HepG2 (cell line): Measurements from ENCODE around the gene FUCA2. TPM values are rescaled to one million over a fixed set of nuclear protein-coding genes. Genes with fewer than 3 reads are reported as not detected.
A peak's percentile ranks its signal among the peaks of the same experiment; 100 is the strongest.

ENCODE experiments used
- ARNTL ChIP-seq: sonication (generic); formaldehyde crosslinking; IDR thresholded peaks from 2 replicates; pipeline ENCODE4 v1.4.0; 2020; ENCODE audit warnings: mild to moderate bottlenecking, missing genetic modification reagents
- ATAD3A ChIP-seq: sonication (generic); formaldehyde crosslinking; IDR thresholded peaks from 2 replicates; pipeline ENCODE4 v1.4.0; 2020; ENCODE audit warnings: missing genetic modification reagents
- CSRNP1 ChIP-seq: sonication (generic); formaldehyde crosslinking; IDR thresholded peaks from 2 replicates; pipeline ENCODE4 v1.8.1; 2023; ENCODE audit warnings: mild to moderate bottlenecking, missing genetic modification reagents
- FOXP4 ChIP-seq: sonication (generic); formaldehyde crosslinking; IDR thresholded peaks from 2 replicates; pipeline ENCODE4 v1.4.0; 2020; ENCODE audit warnings: missing genetic modification reagents
- HNRNPUL1 ChIP-seq: fragments of 200-400 bp; formaldehyde crosslinking; IDR thresholded peaks from 2 replicates; pipeline ENCODE4 v1.6.1; 2017; ENCODE audit warnings: low read depth, mild to moderate bottlenecking, low read length, moderate library complexity
- JDP2 ChIP-seq: sonication (generic); formaldehyde crosslinking; IDR thresholded peaks from 2 replicates; pipeline ENCODE4 v1.8.1; 2022; ENCODE audit warnings: missing genetic modification reagents, borderline replicate concordance
- KDM1A ChIP-seq: IDR thresholded peaks from 2 replicates; pipeline ENCODE4 v1.6.1; 2016; ENCODE audit warnings: missing compliant biosample characterization
- KLF11 ChIP-seq: IDR thresholded peaks from 2 replicates; pipeline ENCODE4 v1.6.1; 2016; ENCODE audit warnings: missing compliant biosample characterization
- MXD1 ChIP-seq: sonication (generic); formaldehyde crosslinking; IDR thresholded peaks from 2 replicates; pipeline ENCODE4 v1.4.0; 2020; ENCODE audit warnings: mild to moderate bottlenecking, missing genetic modification reagents
- PAWR ChIP-seq: sonication (generic); formaldehyde crosslinking; IDR thresholded peaks from 2 replicates; pipeline ENCODE4 v1.4.0; 2020; ENCODE audit warnings: missing genetic modification reagents, mild to moderate bottlenecking, borderline replicate concordance
- POLR2G ChIP-seq: fragments of 200-400 bp; formaldehyde crosslinking; IDR thresholded peaks from 2 replicates; pipeline ENCODE4 v1.6.1; 2018; ENCODE audit warnings: mild to moderate bottlenecking, low read depth, low read length, moderate library complexity
- REPIN1 ChIP-seq: sonication (generic); formaldehyde crosslinking; IDR thresholded peaks from 2 replicates; pipeline ENCODE4 v1.8.0; 2022; ENCODE audit warnings: missing genetic modification reagents, low read depth, mild to moderate bottlenecking, borderline replicate concordance
- SALL1 ChIP-seq: sonication (generic); formaldehyde crosslinking; IDR thresholded peaks from 2 replicates; pipeline ENCODE4 v1.8.0; 2022; ENCODE audit warnings: mild to moderate bottlenecking, missing genetic modification reagents
- SATB2 ChIP-seq: sonication (generic); formaldehyde crosslinking; IDR thresholded peaks from 2 replicates; pipeline ENCODE4 v1.5.0; 2020; ENCODE audit warnings: missing genetic modification reagents
- SMARCC2 ChIP-seq: fragments of 450-650 bp; IDR thresholded peaks from 2 replicates; pipeline ENCODE4 v1.6.1; 2017; ENCODE audit warnings: antibody characterized with exemption, mild to moderate bottlenecking
- XRCC5 ChIP-seq: fragments of 200-400 bp; formaldehyde crosslinking; optimal IDR thresholded peaks from 2 replicates; pipeline ENCODE3; 2017; ENCODE audit warnings: mild to moderate bottlenecking, low read length
- YEATS2 ChIP-seq: sonication (generic); formaldehyde crosslinking; IDR thresholded peaks from 2 replicates; pipeline ENCODE4 v1.4.0; 2020; ENCODE audit warnings: missing genetic modification reagents, borderline replicate concordance
- ZBTB20 ChIP-seq: sonication (generic); formaldehyde crosslinking; IDR thresholded peaks from 2 replicates; pipeline ENCODE4 v1.8.1; 2023; ENCODE audit warnings: missing genetic modification reagents, low read depth, mild to moderate bottlenecking, borderline replicate concordance
- ZBTB46 ChIP-seq: sonication (generic); formaldehyde crosslinking; IDR thresholded peaks from 2 replicates; pipeline ENCODE4 v1.4.0; 2020; ENCODE audit warnings: mild to moderate bottlenecking, missing genetic modification reagents, borderline replicate concordance
- ZNF354B ChIP-seq: sonication (generic); formaldehyde crosslinking; IDR thresholded peaks from 2 replicates; pipeline ENCODE4 v1.8.0; 2022; ENCODE audit warnings: mild to moderate bottlenecking, missing genetic modification reagents
- ZNF550 ChIP-seq: sonication (generic); formaldehyde crosslinking; IDR thresholded peaks from 2 replicates; pipeline ENCODE4 v1.4.0; 2020; ENCODE audit warnings: mild to moderate bottlenecking, missing genetic modification reagents, borderline replicate concordance
- ZNF577 ChIP-seq: sonication (generic); formaldehyde crosslinking; IDR thresholded peaks from 2 replicates; pipeline ENCODE4 v1.4.0; 2020; ENCODE audit warnings: mild to moderate bottlenecking, low read depth, missing genetic modification reagents, borderline replicate concordance
- ZNF879 ChIP-seq: sonication (generic); formaldehyde crosslinking; IDR thresholded peaks from 2 replicates; pipeline ENCODE4 v1.8.1; 2023; ENCODE audit warnings: missing genetic modification reagents
- ZZZ3 ChIP-seq: sonication (generic); formaldehyde crosslinking; IDR thresholded peaks from 2 replicates; pipeline ENCODE4 v1.4.0; 2020; ENCODE audit warnings: missing genetic modification reagents, mild to moderate bottlenecking, borderline replicate concordance
- polyA plus RNA-seq, 8 experiments: library from polyadenylated mRNA; depleted of rRNA in 3 of 8; stranded (reverse) in 7 of 8; unstranded in 1 of 8; fragments of >200 nt; fragmentation: Illumina TruSeq in 4 of 8; extraction: Trizol in 4 of 8; gene quantifications; 2 replicates each; pipeline versions ENCODE4 v1.2.1 to v1.2.3, GENCODE V29; 2011 to 2016; ENCODE audit warnings: low read depth in 4 of 8, missing spikeins in 1 of 8, mixed read lengths in 1 of 8; ENCODE audit not compliant: insufficient read depth in 1 of 8
- total RNA-seq, 5 experiments: library from RNA; depleted of rRNA; stranded (reverse); fragments of >200 nt; fragmentation: Illumina TruSeq; extraction: Trizol; gene quantifications; 2 replicates each; pipeline ENCODE4 v1.2.3, GENCODE V29; 2016; ENCODE audit warnings: low read depth in 1 of 5

FUCA2 gene
- total and polyA plus RNA-seq, 2 of the 13 experiments (the other 11 are each of a cell fraction or from before 2014, with no cell fraction given) = 87.4 to 144 TPM

GRCh38 chr6:143510991-143511891 is at the start of gene FUCA2 (continued):
- TF ChIP-seq ZBTB46 (CRISPR knock-in tag) (peak; percentile 83; the same call in 1 of the 2 replicates), REPIN1 (CRISPR knock-in tag) (peak; percentile 72; the same call in 1 of the 2 replicates), ZNF879 (CRISPR knock-in tag) (peak; percentile 95), ZBTB20 (CRISPR knock-in tag) (peak; percentile 73), KDM1A (CRISPR knock-in tag) (peak; percentile 95), SALL1 (CRISPR knock-in tag) (peak; percentile 72), PAWR (CRISPR knock-in tag) (no peak), JDP2 (no peak), XRCC5 (peak; percentile 84), MXD1 (CRISPR knock-in tag) (peak; percentile 94; the same call in 1 of the 2 replicates), YEATS2 (CRISPR knock-in tag) (peak; percentile 83), SATB2 (CRISPR knock-in tag) (peak; percentile 68), SMARCC2 (no peak), POLR2G (peak; percentile 95), ATAD3A (no peak; the same call in 1 of the 2 replicates), KLF11 (CRISPR knock-in tag) (peak; percentile 56; the same call in 1 of the 2 replicates), ZNF354B (0 out of 2 replicates have a peak, but pooled peaks have one; percentile 17), ARNTL (no peak; the same call in none of the 2 replicates), ZNF577 (CRISPR knock-in tag) (no peak; the same call in 1 of the 2 replicates), ZZZ3 (CRISPR knock-in tag) (peak; percentile 87; the same call in 1 of the 2 replicates), FOXP4 (peak; percentile 54), ZNF550 (CRISPR knock-in tag) (no peak), CSRNP1 (peak; percentile 93), HNRNPUL1 (peak; percentile 61; the same call in 1 of the 2 replicates)
